PFSK-1 (cell line): Measurements from ENCODE around the gene RANBP1.

ENCODE experiments used
- TAF1 ChIP-seq: IDR thresholded peaks from 2 replicates; pipeline ENCODE4 v1.6.1; 2012; ENCODE audit warnings: low read length, control low read depth, borderline replicate concordance; ENCODE audit not compliant: insufficient read depth
- TF ChIP-seq, protein P1 (sequence below), 2 experiments: IDR thresholded peaks; 2 replicates each; pipeline versions ENCODE4 v1.6.1 to v1.8.0; 2011 to 2012; ENCODE audit warnings: low read depth in 2 of 2, low read length in 2 of 2, control low read depth in 1 of 2, inconsistent platforms in 1 of 2, mild to moderate bottlenecking in 1 of 2, moderate library complexity in 1 of 2; ENCODE audit not compliant: insufficient read depth in 1 of 2

DNA sequence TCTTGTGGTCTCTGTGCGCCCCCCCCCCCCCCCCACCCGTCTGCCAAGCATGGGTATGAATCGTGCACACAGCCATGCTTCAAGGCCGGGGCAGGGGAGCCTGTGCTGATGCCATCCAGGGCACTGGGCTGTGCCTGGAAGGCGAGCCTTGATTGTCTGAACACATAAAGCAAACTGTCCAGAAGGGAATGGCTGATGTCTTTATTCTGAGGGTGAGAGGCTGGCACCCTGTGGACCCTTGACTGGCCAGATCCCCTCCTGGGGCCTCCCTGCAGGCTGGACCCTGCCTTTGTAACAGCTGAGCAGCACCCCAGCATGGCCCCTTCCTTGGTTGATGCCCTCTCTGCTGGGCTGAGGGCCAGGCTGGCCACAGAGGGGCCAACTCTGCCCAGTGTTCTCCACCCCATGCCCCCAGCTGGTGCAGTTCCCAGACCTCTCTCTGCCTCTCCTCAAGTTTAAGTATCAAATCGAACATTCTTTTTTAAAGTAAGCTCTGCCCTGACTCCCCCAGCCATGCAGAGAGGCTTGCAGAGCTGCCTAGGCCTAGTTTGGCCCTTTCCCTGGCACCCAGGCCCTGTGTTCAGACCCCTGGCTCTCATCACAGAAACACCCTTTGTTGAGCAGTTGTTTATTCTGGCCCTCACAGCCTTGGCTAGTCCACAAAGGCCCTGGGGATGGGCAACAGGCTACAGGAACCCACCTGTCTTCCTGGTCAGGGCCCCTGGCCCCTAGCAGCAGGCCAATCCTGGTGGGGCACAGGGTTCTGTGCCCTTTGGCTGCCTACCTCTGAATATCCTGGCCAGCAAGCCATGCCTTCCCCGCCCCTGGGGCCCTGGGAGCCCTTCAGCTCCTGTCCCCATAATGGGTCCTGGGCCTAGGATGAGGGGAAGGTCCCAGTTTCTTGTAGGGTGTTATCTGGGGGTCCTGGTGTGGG is 3.9 kb upstream of the RANBP1 start:
- no peak for TF ChIP-seq TAF1
- TF ChIP-seq, protein P1, sequence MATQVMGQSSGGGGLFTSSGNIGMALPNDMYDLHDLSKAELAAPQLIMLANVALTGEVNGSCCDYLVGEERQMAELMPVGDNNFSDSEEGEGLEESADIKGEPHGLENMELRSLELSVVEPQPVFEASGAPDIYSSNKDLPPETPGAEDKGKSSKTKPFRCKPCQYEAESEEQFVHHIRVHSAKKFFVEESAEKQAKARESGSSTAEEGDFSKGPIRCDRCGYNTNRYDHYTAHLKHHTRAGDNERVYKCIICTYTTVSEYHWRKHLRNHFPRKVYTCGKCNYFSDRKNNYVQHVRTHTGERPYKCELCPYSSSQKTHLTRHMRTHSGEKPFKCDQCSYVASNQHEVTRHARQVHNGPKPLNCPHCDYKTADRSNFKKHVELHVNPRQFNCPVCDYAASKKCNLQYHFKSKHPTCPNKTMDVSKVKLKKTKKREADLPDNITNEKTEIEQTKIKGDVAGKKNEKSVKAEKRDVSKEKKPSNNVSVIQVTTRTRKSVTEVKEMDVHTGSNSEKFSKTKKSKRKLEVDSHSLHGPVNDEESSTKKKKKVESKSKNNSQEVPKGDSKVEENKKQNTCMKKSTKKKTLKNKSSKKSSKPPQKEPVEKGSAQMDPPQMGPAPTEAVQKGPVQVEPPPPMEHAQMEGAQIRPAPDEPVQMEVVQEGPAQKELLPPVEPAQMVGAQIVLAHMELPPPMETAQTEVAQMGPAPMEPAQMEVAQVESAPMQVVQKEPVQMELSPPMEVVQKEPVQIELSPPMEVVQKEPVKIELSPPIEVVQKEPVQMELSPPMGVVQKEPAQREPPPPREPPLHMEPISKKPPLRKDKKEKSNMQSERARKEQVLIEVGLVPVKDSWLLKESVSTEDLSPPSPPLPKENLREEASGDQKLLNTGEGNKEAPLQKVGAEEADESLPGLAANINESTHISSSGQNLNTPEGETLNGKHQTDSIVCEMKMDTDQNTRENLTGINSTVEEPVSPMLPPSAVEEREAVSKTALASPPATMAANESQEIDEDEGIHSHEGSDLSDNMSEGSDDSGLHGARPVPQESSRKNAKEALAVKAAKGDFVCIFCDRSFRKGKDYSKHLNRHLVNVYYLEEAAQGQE (IDR thresholded peaks at IDR 0.05; ENCODE audit: insufficient read depth in 1 of 2, low read depth in 2 of 2, low read length in 2 of 2): no peak
